AG04450 (cell line): ENCODE measurements around the gene ACKR1. TPM values are rescaled to one million over a fixed set of nuclear protein-coding genes. Genes with fewer than 3 reads are reported as not detected.

ENCODE experiments used
- CTCF ChIA-PET: fragments of 300-600, 350-600 bp; formaldehyde crosslinking; extraction: SDS; loops from one replicate; lab custom pipeline; 2022; ENCODE audit warnings: antibody characterized with exemption, inconsistent platforms; lab: Charles Lee
- POLR2A ChIA-PET: fragments of 350-600 bp; formaldehyde crosslinking; extraction: SDS; loops from one replicate; lab custom pipeline; 2021; ENCODE audit warnings: antibody characterized with exemption, inconsistent platforms; lab: Yijun Ruan, JAX
- DNase-seq: peaks from one replicate; pipeline ENCODE4 v3.0.0-alpha.2; 2011; ENCODE audit warnings: low read depth, low spot score
- H3K27ac ChIP-seq: one replicate; pipeline ENCODE4 v1.5.1; 2012; ENCODE audit warnings: low read depth, low read length, control low read depth
- H3K27me3 ChIP-seq: one replicate; pipeline ENCODE4 v1.6.0; 2012; ENCODE audit warnings: low read length; ENCODE audit not compliant: control insufficient read depth, insufficient read depth
- H3K4me3 ChIP-seq: 2 replicates; pipeline ENCODE4 v1.5.1; 2011; ENCODE audit warnings: mild to moderate bottlenecking, low read depth, low read length, control low read depth
- H3K9me3 ChIP-seq: 2 replicates; pipeline ENCODE4 v1.5.1; 2012; ENCODE audit warnings: low read length; ENCODE audit not compliant: control insufficient read depth, insufficient read depth
- polyA plus RNA-seq: library from polyadenylated mRNA; depleted of rRNA; stranded (reverse); fragments of >200 nt; gene quantifications from 2 replicates; pipeline ENCODE4 v1.2.3, GENCODE V29; 2011
- TF ChIP-seq, protein P1 (sequence below): IDR thresholded peaks from 2 replicates; pipeline ENCODE4 v1.5.1; 2011; ENCODE audit warnings: low read depth, low read length, control low read depth, inconsistent platforms

ACKR1 gene
- polyA plus RNA-seq, 1 experiment = not detected

DNA sequence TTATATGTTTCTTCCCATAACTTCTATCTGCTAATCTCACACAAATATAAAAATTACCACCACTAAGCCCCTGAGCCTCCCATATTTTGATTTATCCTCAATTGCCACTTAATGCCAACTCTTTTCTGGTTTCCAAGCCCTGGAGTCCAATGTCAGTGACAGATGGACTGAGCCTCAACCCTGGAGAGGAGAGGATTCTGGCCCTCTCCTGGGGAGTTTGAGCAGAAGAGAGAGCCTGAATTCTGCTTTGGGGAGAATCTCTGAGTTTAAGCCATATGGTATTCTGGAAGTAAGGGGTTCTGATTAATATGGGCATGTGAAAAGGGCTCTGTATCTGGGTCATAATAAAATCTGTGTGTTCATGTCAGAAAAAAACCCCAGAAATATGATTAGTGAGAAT lies 24.8 kb upstream of the ACKR1 start:
- Histone ChIP-seq H3K9me3 (no peaks in the 10 kb centered on the region), H3K27me3 (no peaks in the 10 kb centered on the region), H3K27ac (no peak overlapping the region), H3K4me3 (no peak overlapping the region)
- ChIA-PET CTCF (interaction anchor here (1.0 kb wide), 1 partner anchor 18 kb away, joined by 4 read pairs; no protein-coding TSS in a partner anchor), POLR2A (no interaction called here)
- TF ChIP-seq, protein P1, sequence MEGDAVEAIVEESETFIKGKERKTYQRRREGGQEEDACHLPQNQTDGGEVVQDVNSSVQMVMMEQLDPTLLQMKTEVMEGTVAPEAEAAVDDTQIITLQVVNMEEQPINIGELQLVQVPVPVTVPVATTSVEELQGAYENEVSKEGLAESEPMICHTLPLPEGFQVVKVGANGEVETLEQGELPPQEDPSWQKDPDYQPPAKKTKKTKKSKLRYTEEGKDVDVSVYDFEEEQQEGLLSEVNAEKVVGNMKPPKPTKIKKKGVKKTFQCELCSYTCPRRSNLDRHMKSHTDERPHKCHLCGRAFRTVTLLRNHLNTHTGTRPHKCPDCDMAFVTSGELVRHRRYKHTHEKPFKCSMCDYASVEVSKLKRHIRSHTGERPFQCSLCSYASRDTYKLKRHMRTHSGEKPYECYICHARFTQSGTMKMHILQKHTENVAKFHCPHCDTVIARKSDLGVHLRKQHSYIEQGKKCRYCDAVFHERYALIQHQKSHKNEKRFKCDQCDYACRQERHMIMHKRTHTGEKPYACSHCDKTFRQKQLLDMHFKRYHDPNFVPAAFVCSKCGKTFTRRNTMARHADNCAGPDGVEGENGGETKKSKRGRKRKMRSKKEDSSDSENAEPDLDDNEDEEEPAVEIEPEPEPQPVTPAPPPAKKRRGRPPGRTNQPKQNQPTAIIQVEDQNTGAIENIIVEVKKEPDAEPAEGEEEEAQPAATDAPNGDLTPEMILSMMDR = no peak
- DNase-seq = no peak

DNA sequence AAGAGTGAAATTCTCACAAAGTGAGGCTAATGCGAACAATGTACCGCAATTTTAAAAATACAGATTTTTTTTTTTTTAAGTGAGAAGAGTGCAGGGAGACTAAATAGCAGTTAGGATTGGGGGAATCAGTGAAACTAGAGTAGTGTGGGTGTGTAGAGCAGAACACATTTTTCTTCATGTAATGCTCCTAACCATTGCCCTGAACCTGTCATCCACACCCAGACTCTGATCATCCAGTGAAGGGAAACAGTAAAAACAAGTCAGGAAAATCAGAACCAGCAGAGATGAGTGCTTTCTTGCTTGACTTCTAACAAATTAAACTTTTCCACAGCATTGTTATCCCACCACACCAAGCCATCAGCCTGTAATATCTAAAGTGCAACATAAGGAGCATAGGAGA lies 24.2 kb upstream of the ACKR1 start:
- DNase-seq = no peak
- Histone ChIP-seq H3K27ac (no peak overlapping the region), H3K9me3 (no peaks in the 10 kb centered on the region), H3K4me3 (no peak overlapping the region), H3K27me3 (no peaks in the 10 kb centered on the region)
- CTCF ChIA-PET = no interaction called here
- TF ChIP-seq, protein P1 = no peak
- POLR2A ChIA-PET = no interaction called here

DNA sequence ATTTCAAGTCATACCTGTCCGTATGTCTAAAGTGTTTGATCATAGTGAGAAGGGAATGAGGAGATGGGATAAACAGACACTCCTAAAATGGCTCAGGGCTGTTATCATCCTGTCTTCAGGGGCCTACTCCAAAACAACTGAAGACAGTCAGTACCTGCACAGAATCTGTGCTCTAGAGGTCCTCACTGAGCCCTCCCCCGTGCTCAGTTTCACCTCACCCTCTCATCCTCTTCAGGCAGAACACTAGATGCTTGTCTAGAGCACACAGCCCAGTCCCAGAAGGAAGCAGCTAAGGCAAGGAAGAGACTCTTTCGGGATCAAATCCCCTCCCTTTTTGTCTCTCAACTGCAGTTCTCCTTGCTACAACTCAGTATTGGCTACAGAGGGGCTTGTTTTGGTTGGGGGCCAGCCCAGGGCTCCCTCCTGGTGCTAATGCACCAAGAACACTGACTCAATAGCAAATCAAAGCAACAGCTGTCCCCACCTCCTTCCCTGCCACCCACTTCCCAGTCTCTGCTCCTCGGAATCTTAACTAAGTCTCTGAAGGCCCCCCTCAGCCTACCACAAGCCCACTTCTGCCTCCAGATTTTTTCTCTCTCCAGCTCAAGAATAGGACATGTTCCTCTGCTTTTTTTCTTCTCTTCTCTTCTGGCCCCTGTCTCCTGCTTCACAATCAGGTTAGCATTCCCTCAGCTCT lies 23.2 kb upstream of the ACKR1 start:
- Histone ChIP-seq H3K9me3 (no peaks in the 10 kb centered on the region), H3K27ac (no peak overlapping the region), H3K27me3 (no peaks in the 10 kb centered on the region), H3K4me3 (no peak overlapping the region)
- DNase-seq = no peak
- ChIA-PET CTCF (no interaction called here), POLR2A (no interaction called here)
- TF ChIP-seq, protein P1 = no peak

DNA sequence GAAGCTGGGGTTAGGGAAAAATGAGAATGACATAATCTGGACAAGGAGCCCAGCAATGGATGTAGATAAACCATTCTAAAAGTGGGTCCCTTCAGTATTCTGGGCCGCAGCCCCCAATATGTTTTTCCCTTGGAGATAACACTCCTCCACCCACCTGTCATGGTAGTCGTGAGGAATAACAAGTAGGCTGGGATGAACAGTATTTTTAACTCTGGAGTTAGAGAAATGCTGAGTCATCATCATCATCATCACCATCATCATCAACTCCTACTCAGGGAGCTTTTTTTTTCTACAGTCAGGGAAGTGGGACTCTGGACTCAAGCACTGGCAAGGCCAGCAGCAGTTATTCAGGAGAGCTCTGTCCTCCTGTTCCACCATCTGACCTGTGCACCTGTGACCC lies 20.5 kb upstream of the ACKR1 start:
- CTCF ChIA-PET = interaction anchor here (1.8 kb wide), 1 partner anchor 14 kb away, joined by 6 read pairs; no protein-coding TSS in a partner anchor
- POLR2A ChIA-PET = no interaction called here
- no peak for DNase-seq
- Histone ChIP-seq H3K4me3 (no peak overlapping the region), H3K9me3 (no peaks in the 10 kb centered on the region), H3K27ac (no peak overlapping the region), H3K27me3 (peaks cover 10% of the 10 kb centered on the region)
- TF ChIP-seq, protein P1 = no peak

DNA sequence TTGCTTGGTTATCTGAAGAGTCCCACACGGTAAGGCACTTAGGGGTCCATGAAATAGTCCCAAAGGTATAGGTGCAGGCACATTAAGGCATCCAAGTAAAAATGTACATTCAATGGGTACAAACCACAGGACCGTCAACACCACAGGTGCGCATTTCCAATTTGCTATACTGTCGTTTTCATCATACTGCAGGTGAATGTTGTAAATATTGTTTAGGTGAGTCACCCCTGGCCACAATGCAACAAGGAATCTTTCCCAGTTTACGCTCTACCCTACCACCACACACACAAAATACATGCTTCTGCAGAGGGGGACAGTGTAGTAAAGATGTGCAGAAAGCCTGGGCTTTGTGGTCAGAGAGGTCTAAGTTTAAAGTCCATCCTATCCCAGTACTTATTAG lies 19.6 kb upstream of the ACKR1 start:
- Histone ChIP-seq H3K27ac (no peak overlapping the region), H3K27me3 (peaks cover 10% of the 10 kb centered on the region), H3K4me3 (no peak overlapping the region), H3K9me3 (no peaks in the 10 kb centered on the region)
- ChIA-PET POLR2A (no interaction called here), CTCF (no interaction called here)
- TF ChIP-seq, protein P1 = no peak
- DNase-seq = no peak
